ENCODE data around the gene CDC5L.

DNA sequence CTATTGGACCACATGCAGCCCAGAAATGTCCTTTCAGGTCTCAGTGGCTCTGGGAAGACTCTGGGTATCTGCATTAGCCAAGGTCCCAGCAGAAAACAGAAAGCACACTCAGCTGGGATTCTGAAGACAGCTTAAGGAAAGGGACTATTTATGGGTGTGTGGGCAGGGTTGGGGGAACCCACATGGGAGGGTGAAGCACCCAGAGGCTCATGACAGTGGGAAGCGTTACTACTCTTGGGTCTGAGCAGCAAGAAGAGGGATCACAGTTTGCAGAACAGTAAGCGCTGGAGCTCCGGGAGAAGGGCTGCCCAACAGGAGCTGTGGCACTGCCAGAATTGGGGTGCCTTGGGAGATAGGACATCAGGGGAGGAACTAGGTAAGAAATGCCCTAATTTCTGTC lies 12.4 kb upstream of the CDC5L start:
- TF ChIP-seq, protein P1, sequence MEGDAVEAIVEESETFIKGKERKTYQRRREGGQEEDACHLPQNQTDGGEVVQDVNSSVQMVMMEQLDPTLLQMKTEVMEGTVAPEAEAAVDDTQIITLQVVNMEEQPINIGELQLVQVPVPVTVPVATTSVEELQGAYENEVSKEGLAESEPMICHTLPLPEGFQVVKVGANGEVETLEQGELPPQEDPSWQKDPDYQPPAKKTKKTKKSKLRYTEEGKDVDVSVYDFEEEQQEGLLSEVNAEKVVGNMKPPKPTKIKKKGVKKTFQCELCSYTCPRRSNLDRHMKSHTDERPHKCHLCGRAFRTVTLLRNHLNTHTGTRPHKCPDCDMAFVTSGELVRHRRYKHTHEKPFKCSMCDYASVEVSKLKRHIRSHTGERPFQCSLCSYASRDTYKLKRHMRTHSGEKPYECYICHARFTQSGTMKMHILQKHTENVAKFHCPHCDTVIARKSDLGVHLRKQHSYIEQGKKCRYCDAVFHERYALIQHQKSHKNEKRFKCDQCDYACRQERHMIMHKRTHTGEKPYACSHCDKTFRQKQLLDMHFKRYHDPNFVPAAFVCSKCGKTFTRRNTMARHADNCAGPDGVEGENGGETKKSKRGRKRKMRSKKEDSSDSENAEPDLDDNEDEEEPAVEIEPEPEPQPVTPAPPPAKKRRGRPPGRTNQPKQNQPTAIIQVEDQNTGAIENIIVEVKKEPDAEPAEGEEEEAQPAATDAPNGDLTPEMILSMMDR (conservative IDR thresholded peaks at IDR 0.05; ENCODE audit: low read length): no peak
- TF ChIP-seq EZH2phosphoT487 (IDR thresholded peaks at IDR 0.05; ENCODE audit: borderline replicate concordance): no peak
